Chondrocyte (in vitro differentiated cells): ENCODE data around the gene TFDP1. TPM values are rescaled to one million over a fixed set of nuclear protein-coding genes. Genes with fewer than 3 reads are reported as not detected.
"Not testable (repeated sequence)": the region's sequence is repeated elsewhere in the genome, so short reads cannot be mapped to it uniquely, and the experiment has no call there.

Experiments
- DNase-seq: peaks from one replicate; pipeline ENCODE4 v3.0.0; 2021; ENCODE audit warnings: mixed read lengths, low spot score
- H3K27ac Mint-ChIP-seq: one replicate; pipeline ENCODE4 v1.8.0; 2021; ENCODE audit warnings: mild to moderate bottlenecking, moderate library complexity, mixed read lengths; ENCODE audit not compliant: unreplicated experiment
- H3K27me3 Mint-ChIP-seq: 2 replicates; pipeline ENCODE4 v1.8.0; 2021; ENCODE audit warnings: low read depth, mixed read lengths
- H3K36me3 Mint-ChIP-seq: 2 replicates; pipeline ENCODE4 v1.8.0; 2021; ENCODE audit warnings: low read depth, mixed read lengths
- H3K4me1 Mint-ChIP-seq: 2 replicates; pipeline ENCODE4 v1.8.0; 2021; ENCODE audit warnings: low read depth, mild to moderate bottlenecking, mixed read lengths
- H3K4me3 Mint-ChIP-seq: one replicate; pipeline ENCODE4 v1.8.0; 2021; ENCODE audit warnings: mild to moderate bottlenecking, moderate library complexity, mixed read lengths; ENCODE audit not compliant: unreplicated experiment
- H3K9me3 Mint-ChIP-seq: 2 replicates; pipeline ENCODE4 v1.8.0; 2021; ENCODE audit warnings: low read depth, mixed read lengths
- CTCF ChIP-seq: fragments of 200-600 bp; sonication (generic); IDR thresholded peaks from 2 replicates; pipeline ENCODE4 v1.5.0; 2021; ENCODE audit warnings: antibody characterized with exemption, mild to moderate bottlenecking, moderate library complexity
- total RNA-seq: library from RNA; stranded (reverse); gene quantifications from 3 replicates; pipeline ENCODE4 v1.2.1, GENCODE V29; 2021

TFDP1 gene
- total RNA-seq, 1 donor from 2014 or later: 54.3 TPM

GRCh38 chr13:113560645-113561416 lies 23.7 kb upstream of the TFDP1 start:
- DNase-seq: peak; percentile 85
- H3K27ac Mint-ChIP-seq: no peak overlapping the region
- peaks cover 5% of the 10 kb centered on the region for H3K4me1 Mint-ChIP-seq
- no peak overlapping the region for H3K4me3 Mint-ChIP-seq
- no peak for TF ChIP-seq CTCF
- H3K27me3 Mint-ChIP-seq: no peaks in the 10 kb centered on the region
- H3K36me3 Mint-ChIP-seq: no peaks in the 10 kb centered on the region
- H3K9me3 Mint-ChIP-seq: no peaks in the 10 kb centered on the region

GRCh38 chr13:113561417-113562084 lies 23.0 kb upstream of the TFDP1 start:
- H3K36me3 Mint-ChIP-seq: no peaks in the 10 kb centered on the region
- H3K27me3 Mint-ChIP-seq: no peaks in the 10 kb centered on the region
- peaks cover 5% of the 10 kb centered on the region for H3K4me1 Mint-ChIP-seq
- H3K9me3 Mint-ChIP-seq: no peaks in the 10 kb centered on the region
- DNase-seq: peak; percentile 59
- H3K27ac Mint-ChIP-seq: no peak overlapping the region
- H3K4me3 Mint-ChIP-seq: no peak overlapping the region
- no peak for TF ChIP-seq CTCF

- H3K36me3 Mint-ChIP-seq: no peaks in the 10 kb centered on the region
- H3K27me3 Mint-ChIP-seq: no peaks in the 10 kb centered on the region
- H3K4me1 Mint-ChIP-seq: peaks cover 5% of the 10 kb centered on the region
- DNase-seq: peak; percentile 83
- H3K4me3 Mint-ChIP-seq: no peak overlapping the region
- no peaks in the 10 kb centered on the region for H3K9me3 Mint-ChIP-seq
- TF ChIP-seq CTCF: peak; percentile 86
- H3K27ac Mint-ChIP-seq: no peak overlapping the region
Measured at GRCh38 chr13:113562085-113562749, 22.3 kb upstream of the TFDP1 start.

- H3K27me3 Mint-ChIP-seq: no peaks in the 10 kb centered on the region
- H3K36me3 Mint-ChIP-seq: no peaks in the 10 kb centered on the region
- DNase-seq: no peak
- H3K4me3 Mint-ChIP-seq: no peak overlapping the region
- no peak overlapping the region for H3K27ac Mint-ChIP-seq
- H3K9me3 Mint-ChIP-seq: no peaks in the 10 kb centered on the region
- TF ChIP-seq CTCF: peak; percentile 15
- peaks cover 5% of the 10 kb centered on the region for H3K4me1 Mint-ChIP-seq
Measured at GRCh38 chr13:113562844-113563243, 21.7 kb upstream of the TFDP1 start.

- not testable (repeated sequence) for H3K9me3 Mint-ChIP-seq, H3K4me1 Mint-ChIP-seq, H3K36me3 Mint-ChIP-seq, H3K27me3 Mint-ChIP-seq, H3K4me3 Mint-ChIP-seq, H3K27ac Mint-ChIP-seq
- peak; percentile 34 for DNase-seq
Measured at GRCh38 chr13:113563511-113563910, 21.0 kb upstream of the TFDP1 start.
